NCI-H2196 (cell line): ENCODE measurements around the gene ZNRF3.
"Not testable (repeated sequence)": the region's sequence is repeated elsewhere in the genome, so short reads cannot be mapped to it uniquely, and the experiment has no call there.

Experiments used
- DNase-seq: peaks from one replicate; lab custom pipeline; 2025; ENCODE audit not compliant: unreplicated experiment; lab: John Stamatoyannopoulos, UW

Gene ZNRF3

DNA sequence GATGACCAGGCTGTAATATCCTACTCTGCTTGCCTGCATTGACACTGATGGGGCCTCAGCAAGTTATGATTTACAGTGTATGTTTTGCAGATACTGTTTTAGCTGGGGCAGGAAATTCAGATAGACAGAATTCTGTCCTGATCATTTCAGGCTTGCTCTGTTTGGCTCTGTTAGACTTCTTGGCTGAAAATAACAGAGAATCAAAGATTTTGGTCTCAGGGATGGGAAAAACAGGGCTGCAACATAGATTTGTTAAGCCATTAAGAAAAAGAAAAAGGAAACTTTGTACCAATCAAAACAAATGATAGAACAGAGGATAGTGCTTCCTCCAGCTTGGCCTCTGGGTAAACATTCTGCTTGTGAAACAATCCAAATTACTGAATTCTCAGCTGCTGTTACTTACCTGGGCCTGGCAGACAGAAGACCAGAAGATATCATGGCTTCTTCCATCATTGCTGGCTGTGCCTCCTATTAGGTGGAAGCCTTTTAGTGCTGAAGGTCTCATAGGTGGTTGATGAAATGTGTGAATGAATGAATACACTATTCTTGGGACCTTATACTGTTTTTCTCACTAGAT is 22.0 kb downstream of the ZNRF3 start:
- no peak for DNase-seq

DNA sequence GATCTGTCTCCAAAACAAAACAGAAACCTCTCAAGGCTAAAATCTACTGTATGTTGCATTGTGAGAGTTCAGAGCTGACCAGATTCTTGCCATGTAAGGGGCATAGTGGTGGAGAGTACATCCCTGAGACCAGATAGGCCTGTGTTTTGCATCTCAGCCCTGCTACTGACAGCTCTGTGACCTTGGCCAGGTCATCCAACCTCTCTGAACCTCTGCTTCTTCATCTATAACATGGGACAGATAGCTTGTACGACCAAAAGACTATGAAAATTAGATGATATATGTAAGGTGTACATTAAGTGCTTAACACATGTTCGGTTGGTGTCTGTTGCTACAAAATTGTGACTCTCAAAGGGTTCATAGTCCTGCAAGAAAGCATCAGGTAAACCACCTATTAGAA is 22.9 kb downstream of the ZNRF3 start:
- DNase-seq = no peak

DNA sequence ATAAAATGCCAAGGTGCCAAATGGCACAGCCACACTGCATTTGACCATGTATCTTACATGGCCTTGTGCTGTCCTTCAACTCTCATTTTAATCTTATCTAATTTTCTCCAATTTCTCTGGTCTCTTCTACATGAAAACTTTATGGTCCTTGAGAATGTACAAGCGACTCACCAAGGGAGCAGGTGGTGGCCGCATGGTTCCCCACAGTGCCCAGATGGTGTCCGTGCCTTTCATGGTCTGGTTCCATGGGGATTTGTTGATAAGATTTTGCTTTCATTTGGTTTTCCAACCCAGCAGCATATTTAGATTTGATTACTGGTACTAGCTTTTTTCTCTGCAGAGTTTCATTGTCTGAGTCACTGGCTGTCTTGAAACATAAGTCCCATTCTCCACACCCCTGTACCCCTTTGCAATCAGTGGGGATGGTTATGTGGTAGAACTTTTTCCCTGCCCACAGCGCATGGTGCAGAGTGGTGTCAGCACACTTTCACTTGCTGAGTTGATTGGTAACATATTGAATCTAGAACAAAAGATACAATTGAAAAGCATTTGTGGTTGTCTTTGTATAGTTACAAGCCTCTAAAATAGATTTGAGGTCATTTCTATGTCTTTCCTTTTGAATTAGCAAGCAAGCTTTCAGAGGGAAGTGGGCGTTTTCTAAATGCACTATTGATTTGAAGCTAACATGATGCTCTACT is 24.1 kb downstream of the ZNRF3 start:
- DNase-seq = no peak

DNA sequence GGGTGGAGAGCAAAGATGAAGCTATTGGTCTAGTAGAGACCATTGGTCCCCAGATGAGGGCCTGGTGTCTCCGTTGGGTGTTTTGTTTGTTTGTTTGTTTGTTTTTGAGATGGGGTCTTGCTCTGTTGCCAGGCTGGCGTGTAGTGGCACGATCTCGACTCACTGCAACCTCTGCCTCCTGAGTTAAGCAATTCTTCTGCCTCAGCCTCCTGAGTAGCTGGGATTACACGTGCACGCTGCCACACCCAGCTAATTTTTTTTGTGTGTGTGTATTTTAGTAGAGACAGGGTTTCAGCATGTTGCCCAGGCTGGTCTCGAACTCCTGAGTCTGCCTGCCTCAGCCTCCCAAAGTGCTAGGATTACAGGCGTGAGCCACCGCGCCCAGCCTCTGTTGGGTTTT is 25.4 kb downstream of the ZNRF3 start:
- not testable (repeated sequence) for DNase-seq

DNA sequence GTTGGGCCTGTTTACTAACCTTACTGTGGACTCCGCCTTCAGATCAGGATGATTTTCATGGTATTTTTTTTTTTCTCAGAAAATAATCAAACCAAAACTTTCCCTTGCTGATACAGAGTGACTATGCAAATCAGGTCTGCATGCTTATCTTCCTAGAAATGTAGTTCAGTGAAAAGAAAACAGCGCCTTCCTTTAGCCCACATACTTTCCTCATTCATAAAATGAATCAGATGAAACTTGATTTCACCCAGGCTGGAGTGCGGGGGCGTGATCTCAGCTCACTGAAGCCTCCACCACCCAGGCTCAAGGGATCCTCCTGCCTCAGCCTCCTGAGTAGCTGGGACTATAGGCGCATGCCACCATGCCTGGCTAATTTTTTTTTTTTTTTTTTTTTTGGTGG is 26.0 kb downstream of the ZNRF3 start:
- no peak for DNase-seq

DNA sequence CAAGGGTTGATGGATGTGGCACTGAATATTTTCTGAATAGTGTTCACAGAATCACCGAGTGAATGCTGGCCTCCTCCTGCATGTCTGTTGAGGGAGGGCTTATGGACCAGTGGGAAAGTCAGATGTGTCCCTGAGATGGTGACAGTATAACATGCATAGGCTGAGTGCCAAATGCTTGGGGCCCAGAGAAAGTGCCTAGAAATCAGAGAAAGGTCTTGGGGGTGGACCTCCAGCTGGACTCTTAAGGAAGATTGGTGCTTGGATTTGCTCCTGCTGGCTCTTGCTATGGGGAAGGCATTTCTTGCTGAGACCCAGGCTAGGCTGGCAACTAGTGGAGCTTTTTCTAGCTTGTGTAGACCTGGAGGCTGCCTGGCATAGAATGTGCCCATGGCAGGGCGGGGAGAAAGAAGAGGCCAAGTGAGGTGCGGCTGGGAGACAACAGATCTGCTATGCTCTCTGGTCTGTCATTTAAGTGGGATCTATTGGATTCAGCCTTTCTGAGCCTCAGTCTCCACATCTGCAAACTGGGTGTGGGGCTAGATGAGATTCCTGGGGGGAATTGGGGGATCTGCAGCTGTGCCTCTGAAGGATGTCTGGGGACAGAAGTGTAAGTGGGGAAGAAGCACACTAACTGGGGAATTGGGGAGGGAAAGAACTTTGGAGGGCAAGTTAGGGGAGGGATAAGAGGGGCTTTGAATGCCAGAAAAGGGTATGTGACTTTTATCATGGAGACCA is 27.4 kb downstream of the ZNRF3 start:
- no peak for DNase-seq

DNA sequence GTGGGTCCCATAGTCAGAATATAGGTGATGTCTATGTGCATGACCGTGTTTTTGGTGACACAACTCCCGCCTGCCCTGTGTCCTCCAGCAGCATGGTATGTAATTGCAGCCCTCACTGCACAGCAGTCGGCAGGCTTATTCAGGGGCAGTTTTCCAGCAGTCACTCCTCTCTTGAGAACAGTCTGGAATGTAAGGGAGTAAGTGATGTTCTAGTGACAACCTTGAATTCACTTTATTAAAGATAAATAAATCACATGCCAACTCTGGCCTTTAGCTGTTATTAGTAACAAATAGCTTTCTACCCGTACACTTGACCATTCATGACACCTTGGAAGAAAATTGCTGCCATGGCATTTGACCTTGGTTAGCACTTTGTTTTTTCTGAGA is 27.9 kb downstream of the ZNRF3 start:
- no peak for DNase-seq

DNA sequence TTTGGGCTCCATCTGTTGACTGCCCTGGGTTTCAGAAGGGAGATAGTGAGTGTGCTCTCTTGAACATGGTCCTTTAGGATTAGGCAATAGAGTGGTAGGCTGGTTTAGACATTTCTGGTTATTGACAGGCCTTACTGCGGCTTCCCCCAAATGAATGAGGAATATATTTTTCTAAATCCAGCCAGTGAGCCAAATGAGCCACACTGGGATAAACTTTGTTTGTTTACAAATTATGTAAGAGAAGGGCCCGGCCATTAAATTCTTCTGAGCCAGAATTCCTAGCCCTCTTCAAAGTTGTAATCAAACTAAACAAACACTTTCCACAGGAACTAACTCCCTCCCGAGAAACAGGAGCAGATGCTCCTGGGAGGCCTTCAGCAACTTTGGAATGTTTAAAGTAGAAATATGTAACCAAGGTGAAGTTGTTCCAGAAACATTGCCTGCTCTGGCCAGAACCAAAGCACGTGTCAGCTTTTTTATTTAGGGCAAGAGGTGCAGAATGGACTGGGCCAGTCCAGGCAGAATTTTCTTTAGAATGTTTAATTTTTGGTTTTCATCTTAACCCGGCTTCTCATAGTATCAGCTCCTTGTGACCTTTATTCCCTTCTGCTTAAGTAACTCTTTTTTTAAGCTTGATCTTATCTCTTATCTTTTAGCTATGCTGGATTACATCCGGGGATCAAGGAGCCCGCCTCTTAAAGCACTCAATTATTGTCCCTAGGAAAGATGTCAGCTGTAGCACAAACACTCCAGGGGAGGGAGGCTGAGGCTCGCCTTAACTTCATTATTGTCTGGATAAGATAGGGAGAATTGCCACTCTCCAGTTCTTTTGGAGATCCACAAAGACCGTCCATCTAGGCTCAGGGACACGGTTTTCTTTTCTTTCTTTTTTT is 28.7 kb downstream of the ZNRF3 start:
- no peak for DNase-seq

DNA sequence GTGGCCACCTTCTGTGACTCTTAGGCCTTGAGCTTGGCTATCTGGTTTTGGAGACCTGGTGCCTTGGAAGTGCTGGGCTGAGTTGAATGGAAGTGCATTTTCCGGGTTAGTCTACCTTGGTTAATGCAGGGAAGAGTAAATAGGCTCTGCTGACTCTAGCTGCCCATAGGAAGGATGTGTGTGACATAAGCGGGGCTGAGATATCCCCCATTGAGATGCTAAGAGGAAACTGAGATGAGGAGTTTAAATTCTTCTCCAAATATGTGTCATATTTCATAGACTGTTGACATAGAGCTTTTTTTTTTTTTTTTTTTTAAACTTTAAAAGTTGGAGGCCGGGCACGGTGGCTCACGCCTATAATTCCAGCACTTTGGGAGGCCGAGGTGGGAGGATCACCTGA is 30.8 kb downstream of the ZNRF3 start:
- DNase-seq = no peak

DNA sequence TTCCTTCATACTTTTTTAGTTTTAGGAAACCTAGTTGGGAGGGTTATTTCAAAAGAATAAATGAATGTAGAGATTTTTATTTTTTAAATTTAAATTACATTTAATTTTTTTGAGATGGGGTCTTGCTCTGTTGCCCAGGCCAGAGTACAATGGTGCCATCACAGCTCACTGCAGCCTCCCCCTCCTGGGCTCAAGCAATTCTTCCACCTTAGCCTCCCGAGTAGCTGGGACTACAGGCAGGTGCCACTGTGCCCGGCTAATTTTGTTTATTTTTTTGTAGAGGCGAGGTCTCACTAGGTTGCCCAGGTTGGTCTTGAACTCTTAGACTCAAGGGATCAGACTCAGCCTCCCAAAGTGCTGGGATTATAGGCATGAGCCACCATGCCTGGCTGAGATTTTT is 32.6 kb downstream of the ZNRF3 start:
- no peak for DNase-seq

DNA sequence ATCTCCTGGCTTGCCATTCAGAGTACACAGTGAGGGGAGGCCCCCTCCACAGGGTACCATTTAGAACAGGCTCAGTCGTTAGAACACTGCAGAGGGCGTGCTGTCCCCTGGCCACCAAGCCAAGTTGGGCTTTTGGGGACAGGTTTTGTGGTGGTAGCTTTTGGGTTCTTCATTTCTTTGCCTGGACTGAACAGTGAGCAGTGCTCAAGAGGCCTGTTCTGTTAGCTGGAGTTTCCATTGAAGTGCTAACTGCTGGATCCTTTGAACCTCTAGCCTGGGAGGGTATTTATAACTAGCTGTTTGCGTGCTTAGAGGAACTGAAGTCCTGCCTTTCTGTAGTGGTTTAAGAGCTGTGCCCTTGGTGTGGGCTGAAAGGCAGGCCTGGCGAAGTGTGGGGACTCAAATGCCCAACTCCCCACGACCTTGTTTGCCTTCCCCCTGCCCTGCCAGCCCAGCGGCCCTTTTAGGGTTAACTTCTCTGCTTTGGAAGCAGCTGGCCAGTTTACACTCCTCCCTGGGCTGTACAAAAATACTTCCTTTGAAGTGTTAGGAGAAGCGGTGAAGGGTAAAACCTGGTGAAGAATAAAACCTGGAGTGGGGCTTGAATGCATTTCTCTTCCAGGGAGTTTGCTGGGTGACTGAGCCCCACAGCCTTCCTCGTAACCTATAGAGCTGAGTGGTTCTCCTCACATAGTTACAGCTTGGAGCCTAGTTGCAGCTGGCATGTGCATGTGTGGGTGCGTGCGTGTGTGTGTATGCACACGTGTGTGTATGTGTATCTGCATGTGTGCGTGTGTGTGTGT is 34.6 kb downstream of the ZNRF3 start:
- DNase-seq = peak; percentile 34

DNA sequence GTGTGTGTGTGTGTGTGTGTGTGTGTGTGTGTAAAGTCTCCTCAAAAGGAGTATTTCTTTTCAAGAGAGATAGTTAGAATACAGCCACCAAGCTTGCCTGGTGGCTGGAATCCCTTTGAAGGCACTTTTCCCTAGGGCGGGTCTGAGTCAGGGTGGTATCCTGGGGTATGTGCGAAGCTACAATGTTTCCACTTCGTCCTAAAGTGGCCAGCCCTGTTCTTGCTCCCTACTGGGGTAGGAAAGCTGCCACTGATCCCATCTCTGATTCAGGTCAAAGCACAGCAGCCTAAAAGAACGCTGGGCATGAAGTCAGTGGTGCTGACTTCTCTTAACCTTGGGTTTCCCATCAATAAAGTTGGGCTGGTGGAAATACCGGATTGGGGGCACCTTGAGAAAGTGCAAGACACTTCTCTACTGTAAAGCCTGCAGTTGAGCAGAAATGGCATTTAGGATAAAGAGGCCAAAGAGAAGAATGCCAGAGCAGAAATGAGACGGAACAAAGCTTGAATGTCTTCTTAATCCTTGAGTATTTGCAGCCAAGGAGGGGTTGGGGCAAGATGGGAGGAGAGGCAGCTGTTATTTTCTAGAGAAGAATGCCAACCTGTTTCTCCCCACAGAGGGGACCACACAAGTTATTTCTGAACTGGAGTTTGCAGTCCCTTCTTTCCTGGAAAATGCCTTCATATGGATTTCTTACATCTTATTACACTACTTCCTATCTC is 35.3 kb downstream of the ZNRF3 start:
- DNase-seq = no peak

DNA sequence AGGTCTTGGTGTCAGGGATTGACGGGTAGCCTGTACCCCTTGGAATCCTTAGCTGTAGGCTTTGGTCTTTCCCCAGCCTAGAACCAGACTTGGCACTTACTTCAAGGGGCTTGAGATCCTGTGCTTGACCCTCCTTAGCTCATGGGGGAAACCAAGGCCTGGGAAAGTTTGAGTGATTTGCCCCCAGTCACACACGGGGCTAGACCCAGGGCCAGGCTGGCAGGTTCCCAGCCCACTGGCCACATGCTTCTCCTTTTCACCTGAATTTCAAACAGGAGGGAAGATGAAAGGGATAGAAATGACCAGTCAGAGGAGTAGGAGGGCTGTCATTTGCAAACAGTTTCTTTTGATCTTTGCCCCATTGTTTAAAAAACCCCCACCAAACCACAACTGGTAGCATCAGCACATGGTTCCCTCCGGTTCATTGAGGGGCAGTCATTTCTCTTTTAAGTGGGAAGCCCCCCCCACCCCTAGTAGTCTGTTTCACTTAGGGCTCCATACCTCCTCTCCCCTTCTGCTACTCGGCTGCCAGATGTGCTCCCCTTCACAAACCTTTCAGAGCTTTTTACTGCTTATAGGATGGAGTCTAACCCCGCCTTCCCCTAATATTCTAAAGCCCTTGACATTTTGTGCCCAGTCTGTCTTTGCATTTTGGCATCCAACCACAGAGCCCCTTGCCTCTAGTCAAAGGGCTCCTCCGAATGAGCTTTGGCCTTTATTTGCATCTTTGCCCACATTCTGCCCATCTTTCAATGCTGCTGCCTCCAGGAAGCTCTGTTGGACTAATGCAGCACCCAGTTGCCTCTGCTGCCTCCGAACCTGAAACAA is 37.6 kb downstream of the ZNRF3 start:
- no peak for DNase-seq

DNA sequence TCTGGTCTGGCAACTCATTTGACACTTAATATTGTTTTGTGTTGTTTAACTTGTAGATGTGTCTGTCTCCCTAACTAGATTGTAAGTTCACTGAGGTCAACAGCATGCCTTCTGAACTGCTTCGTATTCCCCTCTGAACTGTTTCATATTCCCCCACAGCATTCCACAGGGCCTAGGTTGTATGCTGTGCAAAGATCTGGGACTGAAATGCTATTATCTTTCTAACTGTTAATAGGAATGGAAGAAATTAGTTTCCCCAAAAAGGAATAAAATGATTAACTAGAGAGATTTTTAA is 38.2 kb downstream of the ZNRF3 start:
- no peak for DNase-seq

DNA sequence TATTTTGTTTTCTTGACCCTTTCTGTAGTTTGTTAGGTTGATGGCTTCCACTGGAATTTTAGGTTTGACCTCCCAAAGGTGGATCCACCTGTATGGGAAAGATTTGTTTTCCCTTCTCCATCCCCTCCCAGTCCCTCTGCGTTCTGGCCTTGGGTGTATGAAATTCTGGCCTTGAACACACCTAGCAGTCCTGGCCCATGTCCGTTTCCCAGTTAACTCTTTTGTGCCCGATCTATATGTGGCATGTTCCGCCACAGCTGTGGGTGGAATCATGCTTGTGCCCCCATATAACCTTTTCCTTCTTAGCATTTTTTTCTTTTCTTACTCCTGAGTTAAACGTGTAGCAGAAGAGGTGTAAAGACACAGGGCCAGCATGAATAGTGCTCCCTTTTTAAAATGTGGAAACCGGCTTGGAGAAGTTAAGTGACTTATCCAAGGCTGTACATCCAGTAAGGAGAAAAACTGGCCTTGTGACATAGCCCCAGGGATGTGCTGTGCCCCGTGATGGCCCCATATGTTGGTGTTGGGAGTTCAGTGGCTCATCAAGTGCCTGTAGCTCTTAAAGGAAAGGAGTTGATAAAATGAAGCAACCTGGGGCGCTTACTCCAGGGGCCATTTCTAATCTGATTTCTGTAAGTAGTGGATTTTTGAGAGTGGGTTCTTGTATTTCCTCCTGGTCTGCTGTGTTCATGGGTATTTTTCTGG is 39.3 kb downstream of the ZNRF3 start:
- no peak for DNase-seq

DNA sequence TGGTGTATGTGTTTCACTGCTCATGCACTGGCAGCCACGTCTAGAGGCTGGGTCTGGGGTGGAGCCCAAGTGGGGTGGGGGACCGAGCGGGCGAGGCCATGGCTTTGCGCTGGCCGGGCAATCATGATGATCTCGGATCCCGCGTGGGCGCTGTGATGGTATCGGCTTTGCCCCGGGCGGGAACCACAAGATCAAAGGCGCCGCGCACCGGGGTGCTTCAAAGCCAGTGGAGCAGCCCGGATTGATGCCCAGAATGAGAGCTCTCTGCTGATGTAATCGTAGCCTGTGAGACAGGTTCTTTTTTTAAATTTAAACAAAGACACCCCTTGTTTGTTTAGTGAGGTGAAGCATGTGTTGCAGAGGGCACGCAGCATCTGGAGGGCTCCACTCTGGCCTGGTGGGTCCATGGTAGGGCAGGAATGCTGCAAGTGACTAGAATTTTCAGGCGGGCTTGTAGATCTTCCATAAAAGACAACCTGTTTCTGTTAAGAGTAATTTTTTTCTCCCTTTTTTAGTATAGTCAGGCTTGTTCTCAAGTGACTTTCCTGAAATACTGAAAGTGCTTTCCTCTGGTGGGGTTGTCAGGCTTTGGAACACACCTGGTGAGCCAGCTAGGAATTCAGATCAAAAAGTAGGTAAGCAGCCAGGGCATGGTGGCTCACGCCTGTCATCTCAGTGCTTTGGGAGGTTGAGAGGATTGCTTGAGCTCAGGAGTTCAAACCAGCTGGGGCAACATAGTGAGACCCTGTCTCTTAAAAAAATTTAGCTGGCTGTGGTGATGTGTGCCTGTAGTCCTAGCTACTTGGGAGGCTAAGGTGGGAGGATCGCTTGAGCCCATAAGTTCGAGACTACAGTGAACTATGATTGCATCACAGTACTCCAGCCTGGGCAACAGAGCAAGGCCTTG is 40.7 kb downstream of the ZNRF3 start:
- peak; percentile 25 for DNase-seq

DNA sequence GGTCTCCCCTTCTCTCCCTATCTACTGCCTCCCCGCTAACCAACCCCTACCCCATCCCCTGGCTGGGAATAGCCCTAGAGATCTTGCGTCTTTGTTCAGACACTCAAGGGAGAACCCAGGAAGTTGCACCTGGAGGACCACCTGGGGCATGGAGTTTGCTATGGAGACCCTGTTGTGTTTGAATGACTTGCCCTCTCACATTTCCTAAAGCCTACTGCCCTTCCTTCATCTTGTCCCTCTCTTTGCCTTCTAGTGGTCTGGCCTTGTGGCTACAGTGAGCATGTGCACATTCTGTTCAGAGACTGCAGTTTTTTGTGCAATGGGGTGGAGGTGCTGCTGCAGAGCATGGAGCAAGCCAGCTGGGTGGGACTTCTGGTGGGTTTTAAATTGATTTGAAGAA is 42.5 kb downstream of the ZNRF3 start:
- DNase-seq = no peak

DNA sequence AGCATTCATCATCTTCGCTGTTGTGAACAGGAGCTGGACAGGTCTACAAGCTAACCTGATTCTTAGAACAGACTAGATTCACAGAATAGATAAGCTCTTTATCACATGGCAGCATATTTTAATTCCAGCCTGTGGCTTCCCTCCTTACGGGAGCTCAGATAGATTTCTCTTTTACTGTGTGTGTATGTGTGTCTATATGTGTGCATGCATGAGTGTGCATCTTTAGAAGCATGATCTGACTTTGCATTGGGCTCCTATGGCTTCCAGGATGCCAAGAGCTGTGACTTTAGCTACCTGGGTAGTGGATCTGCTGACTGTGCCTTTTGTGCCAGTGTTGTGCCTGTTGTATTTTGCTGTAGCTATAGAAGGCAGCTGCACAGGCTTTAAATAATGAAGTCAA is 44.3 kb downstream of the ZNRF3 start:
- no peak for DNase-seq
